Osteoblast (primary cell): ENCODE measurements around the gene MTCL3.

Source experiments
- DNase-seq: peaks from one replicate; pipeline ENCODE4 v3.0.0; 2011; ENCODE audit warnings: low spot score, mixed read lengths; ENCODE audit not compliant: insufficient read length; ENCODE audit errors: missing footprints
- H2AFZ ChIP-seq: 2 replicates; pipeline ENCODE4 v1.6.0; 2011; ENCODE audit warnings: mild to moderate bottlenecking, low read length
- H3K27ac ChIP-seq: 2 replicates; pipeline ENCODE4 v1.5.1; 2011; ENCODE audit warnings: mild to moderate bottlenecking, low read depth, low read length, moderate library complexity
- H3K27me3 ChIP-seq: 2 replicates; pipeline ENCODE4 v1.6.0; 2012; ENCODE audit warnings: mild to moderate bottlenecking, control low read depth, inconsistent platforms, low read length, moderate library complexity; ENCODE audit not compliant: insufficient read depth
- H3K36me3 ChIP-seq: 2 replicates; pipeline ENCODE4 v1.5.1; 2011; ENCODE audit warnings: mild to moderate bottlenecking, low read length, control low read depth, moderate library complexity; ENCODE audit not compliant: insufficient read depth
- H3K4me1 ChIP-seq: 2 replicates; pipeline ENCODE4 v1.5.1; 2011; ENCODE audit warnings: mild to moderate bottlenecking, low read length, control low read depth, moderate library complexity; ENCODE audit not compliant: insufficient read depth
- H3K4me2 ChIP-seq: 2 replicates; pipeline ENCODE4 v1.6.0; 2011; ENCODE audit warnings: mild to moderate bottlenecking, low read length; ENCODE audit not compliant: insufficient read depth
- H3K4me3 ChIP-seq: fragments of 200-600 bp; sonication (generic); 3 replicates; pipeline ENCODE4 v1.5.1; 2012; ENCODE audit warnings: mild to moderate bottlenecking, low read length, inconsistent platforms; ENCODE audit not compliant: insufficient read depth
- H3K79me2 ChIP-seq: 2 replicates; pipeline ENCODE4 v1.6.0; 2012; ENCODE audit warnings: mild to moderate bottlenecking, low read length, control low read depth, inconsistent platforms; ENCODE audit not compliant: insufficient read depth
- H3K9me3 ChIP-seq: 2 replicates; pipeline ENCODE4 v1.5.1; 2011; ENCODE audit warnings: low read depth, low read length, control low read depth
- H4K20me1 ChIP-seq: 2 replicates; pipeline ENCODE4 v1.6.0; 2012; ENCODE audit warnings: mild to moderate bottlenecking, low read length, control low read depth; ENCODE audit not compliant: insufficient read depth
- CTCF ChIP-seq: IDR thresholded peaks from 2 replicates; pipeline ENCODE4 v1.5.1; 2011; ENCODE audit warnings: mild to moderate bottlenecking, low read depth, low read length, moderate library complexity; ENCODE audit errors: extremely low read depth

MTCL3 gene

GRCh38 chr6:127519469-127519785 lies 292 bp upstream of the MTCL3 start:
- Histone ChIP-seq H3K27ac (no peak overlapping the region), H4K20me1 (no peaks in the 10 kb centered on the region), H3K4me2 (peak overlapping the region; percentile 68), H3K79me2 (no peaks in the 10 kb centered on the region), H3K36me3 (no peaks in the 10 kb centered on the region), H2AFZ (no peak overlapping the region), H3K9me3 (no peaks in the 10 kb centered on the region), H3K27me3 (peaks cover 3% of the 10 kb centered on the region), H3K4me3 (peak overlapping the region; percentile 44), H3K4me1 (peaks cover 12% of the 10 kb centered on the region)
- TF ChIP-seq CTCF = no peak
- DNase-seq = no peak

- no peaks in the 10 kb centered on the region for H4K20me1 ChIP-seq
- peaks cover 3% of the 10 kb centered on the region for H3K27me3 ChIP-seq
- no peaks in the 10 kb centered on the region for H3K79me2 ChIP-seq
- H3K36me3 ChIP-seq = no peaks in the 10 kb centered on the region
- no peak for TF ChIP-seq CTCF
- H3K4me3 ChIP-seq = peak overlapping the region; percentile 44
- H3K4me2 ChIP-seq = peak overlapping the region; percentile 68
- peak overlapping the region; percentile 60 for H2AFZ ChIP-seq
- peaks cover 14% of the 10 kb centered on the region for H3K4me1 ChIP-seq
- no peak overlapping the region for H3K27ac ChIP-seq
- H3K9me3 ChIP-seq = no peaks in the 10 kb centered on the region
- DNase-seq = no peak
These were observed 885 bp downstream of the MTCL3 start for GRCh38 chr6:127518191-127518709.

GRCh38 chr6:127517693-127518092 lies 1.4 kb downstream of the MTCL3 start:
- Histone ChIP-seq H2AFZ (no peak overlapping the region), H3K36me3 (no peaks in the 10 kb centered on the region), H3K4me3 (no peak overlapping the region), H3K9me3 (no peaks in the 10 kb centered on the region), H3K4me2 (no peak overlapping the region), H3K27me3 (peaks cover 3% of the 10 kb centered on the region), H4K20me1 (no peaks in the 10 kb centered on the region), H3K27ac (no peak overlapping the region), H3K4me1 (peaks cover 14% of the 10 kb centered on the region), H3K79me2 (no peaks in the 10 kb centered on the region)
- no peak for DNase-seq
- TF ChIP-seq CTCF = no peak

- Histone ChIP-seq H3K4me1 (peaks cover 14% of the 10 kb centered on the region), H3K9me3 (no peaks in the 10 kb centered on the region), H3K4me2 (peak overlapping the region; percentile 97), H3K27me3 (peaks cover 3% of the 10 kb centered on the region), H3K27ac (no peak overlapping the region), H3K36me3 (no peaks in the 10 kb centered on the region), H4K20me1 (no peaks in the 10 kb centered on the region), H3K79me2 (no peaks in the 10 kb centered on the region), H2AFZ (peak overlapping the region; percentile 85), H3K4me3 (peak overlapping the region; percentile 79)
- peak; percentile 92 for DNase-seq
- peak; percentile 91 for TF ChIP-seq CTCF
These were observed 2.4 kb downstream of the MTCL3 start for GRCh38 chr6:127516662-127517273.
